GM12878 (cell line): ENCODE data around the gene ANKRD13D. TPM values are rescaled to one million over a fixed set of nuclear protein-coding genes. Genes with fewer than 3 reads are reported as not detected.

ENCODE experiments used
- CEBPB ChIP-seq, 2 experiments: fragments of 150-350 bp in 1 of 2; IDR thresholded peaks; 2 replicates each; pipeline ENCODE4 v1.6.1; 2012 to 2014; ENCODE audit warnings: low read depth in 2 of 2, low read length in 2 of 2, borderline replicate concordance in 1 of 2, inconsistent platforms in 1 of 2
- EED ChIP-seq: sonication (generic); IDR thresholded peaks from 2 replicates; pipeline ENCODE4 v1.6.1; 2016; ENCODE audit warnings: antibody characterized with exemption, low read depth
- JUNB ChIP-seq: IDR thresholded peaks from 2 replicates; pipeline ENCODE4 v1.6.1; 2016; ENCODE audit warnings: antibody characterized with exemption, mild to moderate bottlenecking
- MLLT1 ChIP-seq: fragments of 450-650 bp; IDR thresholded peaks from 2 replicates; pipeline ENCODE4 v1.6.1; 2016; ENCODE audit warnings: mild to moderate bottlenecking
- NR2F1 ChIP-seq: fragments of 450-650 bp; conservative IDR thresholded peaks from 2 replicates; pipeline ENCODE4 v1.6.1; 2017; ENCODE audit warnings: mild to moderate bottlenecking
- POU2F2 ChIP-seq: IDR thresholded peaks from 3 replicates; pipeline ENCODE4 v1.6.1; 2011; ENCODE audit warnings: low read depth, mild to moderate bottlenecking, low read length, borderline replicate concordance
- RELA ChIP-seq: fragments of 450-650 bp; IDR thresholded peaks from 2 replicates; pipeline ENCODE4 v1.8.0; 2014; ENCODE audit warnings: borderline replicate concordance; ENCODE audit not compliant: partially characterized antibody
- SIN3A ChIP-seq: IDR thresholded peaks from 2 replicates; pipeline ENCODE4 v1.6.1; 2012; ENCODE audit warnings: low read depth, low read length, improper control_type of control experiment
- SMAD1 ChIP-seq: fragments of 450-650 bp; IDR thresholded peaks from 2 replicates; pipeline ENCODE4 v1.6.1; 2018; ENCODE audit warnings: mild to moderate bottlenecking, low read depth; ENCODE audit not compliant: partially characterized antibody
- TAF1 ChIP-seq: IDR thresholded peaks from 2 replicates; pipeline ENCODE4 v1.6.1; 2011; ENCODE audit warnings: mild to moderate bottlenecking, low read depth, low read length, borderline replicate concordance
- ZBTB33 ChIP-seq: fragments of 450-650 bp; IDR thresholded peaks from 2 replicates; pipeline ENCODE4 v1.6.1; 2017; ENCODE audit warnings: mild to moderate bottlenecking
- polyA plus RNA-seq, 11 experiments: library from polyadenylated mRNA; depleted of rRNA in 4 of 11; unstranded in 6 of 11; stranded (reverse) in 5 of 11; fragments of >200 nt; fragmentation: Nextera tagmentation in 4 of 11; fragmentation: Illumina TruSeq in 1 of 11; extraction: Ambion mirVana in 4 of 11; extraction: Trizol in 1 of 11; gene quantifications; 1 replicate in 1 of 11; 2 replicates in 10 of 11; pipeline versions ENCODE4 v1.2.1 to v1.2.3, GENCODE V29; 2011 to 2016; ENCODE audit warnings: inconsistent platforms in 2 of 11, missing spikeins in 2 of 11, low read depth in 1 of 11
- total RNA-seq, 4 experiments: library from RNA; depleted of rRNA in 3 of 4; stranded (reverse); fragments of >200 nt in 3 of 4; fragmentation: Illumina TruSeq in 1 of 4; extraction: Trizol in 1 of 4; gene quantifications; 2 replicates each; pipeline versions ENCODE4 v1.2.1 to v1.2.3, GENCODE V29; 2013 to 2021

The ANKRD13D gene
- total and polyA plus RNA-seq, 10 of the 15 experiments (the other 5 are each of a cell fraction or from before 2014, with no cell fraction given) = 2.0 to 56.2 (median 21.4) TPM

- TF ChIP-seq MLLT1 = 0 out of 2 replicates have a peak, but pooled peaks have one; percentile 63
- 0 out of 2 replicates have a peak, but pooled peaks have one; percentile 40 for TF ChIP-seq SIN3A
- TF ChIP-seq ZBTB33 = no peak
- peak; percentile 15 for TF ChIP-seq SMAD1
- peak; percentile 36; the same call in 1 of the 2 replicates for TF ChIP-seq EED
- TF ChIP-seq POU2F2 = no peak
- no peak for TF ChIP-seq CEBPB (IDR thresholded peaks at IDR 0.05; ENCODE audit: borderline replicate concordance in 1 of 2, low read depth in 2 of 2, low read length in 2 of 2)
- 0 out of 2 replicates have a peak, but pooled peaks have one; percentile 19 for TF ChIP-seq TAF1
- peak; percentile 52 for TF ChIP-seq RELA
- TF ChIP-seq NR2F1 = peak; percentile 39; the same call in 1 of the 2 replicates
- no peak for TF ChIP-seq JUNB
- TF ChIP-seq, all 136 proteins: peak for 31
Observed at GRCh38 chr11:67262731-67263675, 26.1 kb upstream of the ANKRD13D start (continued).
